H1 (cell line): ENCODE measurements around the gene FPGS. TPM values are rescaled to one million over a fixed set of nuclear protein-coding genes. Genes with fewer than 3 reads are reported as not detected.

Experiments
- ASH2L ChIP-seq: fragments of 200-600, 300-600 bp; sonication (generic); IDR thresholded peaks from one replicate; pipeline ENCODE4 v1.7.1; 2017; ENCODE audit warnings: low read length
- BCL11A ChIP-seq, 2 experiments: IDR thresholded peaks; one replicate each; pipeline ENCODE4 v1.6.1; 2011; ENCODE audit warnings: low read depth in 2 of 2, low read length in 2 of 2, mild to moderate bottlenecking in 2 of 2
- CHD1 ChIP-seq: IDR thresholded peaks from 2 replicates; pipeline ENCODE4 v1.6.1; 2012; ENCODE audit warnings: low read depth, low read length, improper control_type of control experiment
- CHD7 ChIP-seq: fragments of 300-600 bp; sonication (generic); IDR thresholded peaks from 2 replicates; pipeline ENCODE4 v1.7.1; 2012; ENCODE audit warnings: low read length, moderate library complexity, mild to moderate bottlenecking, inconsistent platforms; ENCODE audit not compliant: insufficient replicate concordance
- MAX ChIP-seq: IDR thresholded peaks from 2 replicates; pipeline ENCODE4 v1.6.1; 2012; ENCODE audit warnings: inconsistent platforms
- NANOG ChIP-seq: IDR thresholded peaks from 2 replicates; pipeline ENCODE4 v1.6.1; 2011; ENCODE audit warnings: low read length, low read depth, mild to moderate bottlenecking, inconsistent platforms; ENCODE audit not compliant: insufficient read depth, poor library complexity, severe bottlenecking
- RBBP5 ChIP-seq: IDR thresholded peaks from 2 replicates; pipeline ENCODE4 v1.7.1; 2012; ENCODE audit warnings: low read depth, mild to moderate bottlenecking, inconsistent platforms, low read length, moderate library complexity, borderline replicate concordance
- polyA plus RNA-seq, 7 experiments: library from polyadenylated mRNA; depleted of rRNA in 3 of 7; stranded (reverse) in 5 of 7; unstranded in 2 of 7; fragments of >200 nt in 5 of 7; fragments of 200-250 nt in 2 of 7; gene quantifications; 1 replicate in 5 of 7; 2 replicates in 1 of 7; 4 replicates in 1 of 7; pipeline versions ENCODE4 v1.2.1 to v1.2.3, GENCODE V29; 2011 to 2013; ENCODE audit warnings: missing spikeins in 2 of 7, mixed read lengths in 2 of 7
- total RNA-seq: library from RNA; stranded (reverse); fragmentation: NEBNext Ultra II Directional; extraction: Animal tissue kit (Norgen Biotek cat#: 25700); gene quantifications from 2 replicates; pipeline ENCODE4 v1.2.1, GENCODE V29; 2021

Gene FPGS
- total and polyA plus RNA-seq, 2 of the 8 experiments (the other 6 are each of a cell fraction or from before 2014, with no cell fraction given) = 62.4 to 83.0 TPM

GRCh38 chr9:127778280-127779135 lies 24.2 kb upstream of the FPGS start, which contains the start of gene SH2D3C (continued):
- TF ChIP-seq CHD7 = no peak
- no peak for TF ChIP-seq CHD1
- TF ChIP-seq ASH2L = no peak
- no peak for TF ChIP-seq MAX
- no peak for TF ChIP-seq NANOG
- TF ChIP-seq BCL11A (IDR thresholded peaks at IDR 0.05; ENCODE audit: low read depth in 2 of 2, low read length in 2 of 2) = no peak
- TF ChIP-seq RBBP5 = no peak
